EL (cell line): ENCODE measurements around the gene C3orf18.

Experiments
- DNase-seq: peaks from one replicate; pipeline ENCODE4 v3.0.0-alpha.2; 2016

Gene C3orf18

GRCh38 chr3:50577348-50577747 is 9.8 kb upstream of the C3orf18 start:
- no peak for DNase-seq

DNA sequence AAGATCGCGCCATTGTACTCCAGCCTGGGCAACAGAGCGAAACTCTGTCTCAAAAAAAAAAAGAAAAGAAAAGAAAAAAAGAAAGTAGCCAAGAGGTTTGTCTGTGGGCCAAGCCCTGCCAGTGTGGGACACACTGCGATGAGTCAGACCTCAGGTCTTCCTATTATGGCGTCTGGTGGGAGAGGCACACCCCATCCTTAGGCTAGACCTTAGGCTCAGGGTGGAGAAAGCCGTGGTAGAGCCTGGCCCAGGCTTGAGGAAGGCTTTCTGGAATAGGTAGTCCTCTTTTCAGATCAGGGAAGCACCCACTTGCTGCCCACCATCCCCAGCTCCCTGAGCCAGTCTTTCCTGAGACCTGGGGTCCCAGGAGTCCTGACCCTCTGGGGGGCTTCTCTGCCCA is 7.8 kb upstream of the C3orf18 start:
- peak; percentile 25 for DNase-seq

GRCh38 chr3:50574444-50574831 is 6.9 kb upstream of the C3orf18 start:
- DNase-seq: no peak

DNA sequence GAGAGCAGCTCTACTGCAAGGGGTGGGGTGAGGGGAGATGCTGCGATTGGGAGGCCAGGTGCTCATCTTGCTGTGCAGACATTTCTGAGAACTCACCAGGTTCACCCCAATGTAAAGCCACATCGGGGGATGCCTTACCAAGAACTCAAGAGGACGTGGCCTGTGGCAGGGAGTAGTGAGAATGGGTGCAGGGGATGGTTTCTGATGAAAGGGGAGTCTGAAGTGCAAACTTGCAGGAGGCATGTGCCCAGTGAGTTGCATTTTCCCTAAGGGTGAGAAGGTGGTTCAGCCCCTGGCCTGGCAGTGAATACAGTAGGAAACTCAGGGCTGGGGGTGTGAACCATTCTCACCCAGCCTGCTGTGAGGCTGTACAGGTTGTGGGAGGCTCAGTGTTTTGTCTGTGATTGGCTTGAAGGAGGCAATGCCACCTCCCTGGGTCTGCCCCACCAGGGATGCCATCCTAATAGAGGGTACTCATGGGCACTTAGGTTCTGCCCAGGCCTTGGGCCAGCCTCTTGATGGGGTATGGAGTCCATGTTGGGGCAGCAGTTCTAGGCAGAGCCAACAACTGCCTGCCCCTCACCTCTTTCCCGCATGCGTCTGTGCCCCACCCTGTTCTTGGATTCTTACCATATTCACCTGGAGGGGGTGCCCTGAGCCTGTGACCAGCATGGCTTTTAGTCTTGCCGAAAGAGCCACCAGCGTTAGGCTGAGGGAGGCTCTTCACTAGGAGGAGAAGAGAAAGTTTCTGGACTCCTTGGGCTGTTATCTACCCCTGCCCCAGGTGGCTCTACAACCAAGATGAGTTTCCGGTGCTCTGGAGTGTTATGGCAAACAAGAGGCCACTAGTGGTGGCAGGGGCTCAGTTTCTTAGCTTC is 6.3 kb upstream of the C3orf18 start:
- no peak for DNase-seq

- DNase-seq: no peak
Observed at GRCh38 chr3:50572801-50573371, 5.3 kb upstream of the C3orf18 start.

DNA sequence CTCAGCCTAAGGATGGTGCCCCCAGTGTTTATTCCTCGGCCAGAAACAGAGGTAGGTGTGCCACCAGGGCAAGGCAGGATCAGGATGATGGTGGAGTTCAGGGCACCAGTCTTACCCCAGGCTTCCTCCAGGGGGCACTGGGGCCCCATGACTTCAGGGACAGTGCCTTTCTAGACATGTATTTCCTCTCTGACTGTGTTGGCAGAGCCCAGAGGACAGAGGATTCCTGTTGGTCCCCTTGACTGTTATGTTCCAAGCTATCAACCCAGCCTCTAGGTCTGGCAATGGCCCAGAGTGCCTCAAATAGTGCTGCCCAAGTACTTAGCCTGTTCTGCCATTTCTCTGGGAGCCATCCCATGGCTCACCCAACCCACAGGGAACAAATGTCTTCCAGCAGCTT is 4.6 kb upstream of the C3orf18 start:
- DNase-seq: peak; percentile 63

GRCh38 chr3:50571486-50571885 is 3.9 kb upstream of the C3orf18 start:
- no peak for DNase-seq

GRCh38 chr3:50570508-50571279 is 3.1 kb upstream of the C3orf18 start:
- no peak for DNase-seq

DNA sequence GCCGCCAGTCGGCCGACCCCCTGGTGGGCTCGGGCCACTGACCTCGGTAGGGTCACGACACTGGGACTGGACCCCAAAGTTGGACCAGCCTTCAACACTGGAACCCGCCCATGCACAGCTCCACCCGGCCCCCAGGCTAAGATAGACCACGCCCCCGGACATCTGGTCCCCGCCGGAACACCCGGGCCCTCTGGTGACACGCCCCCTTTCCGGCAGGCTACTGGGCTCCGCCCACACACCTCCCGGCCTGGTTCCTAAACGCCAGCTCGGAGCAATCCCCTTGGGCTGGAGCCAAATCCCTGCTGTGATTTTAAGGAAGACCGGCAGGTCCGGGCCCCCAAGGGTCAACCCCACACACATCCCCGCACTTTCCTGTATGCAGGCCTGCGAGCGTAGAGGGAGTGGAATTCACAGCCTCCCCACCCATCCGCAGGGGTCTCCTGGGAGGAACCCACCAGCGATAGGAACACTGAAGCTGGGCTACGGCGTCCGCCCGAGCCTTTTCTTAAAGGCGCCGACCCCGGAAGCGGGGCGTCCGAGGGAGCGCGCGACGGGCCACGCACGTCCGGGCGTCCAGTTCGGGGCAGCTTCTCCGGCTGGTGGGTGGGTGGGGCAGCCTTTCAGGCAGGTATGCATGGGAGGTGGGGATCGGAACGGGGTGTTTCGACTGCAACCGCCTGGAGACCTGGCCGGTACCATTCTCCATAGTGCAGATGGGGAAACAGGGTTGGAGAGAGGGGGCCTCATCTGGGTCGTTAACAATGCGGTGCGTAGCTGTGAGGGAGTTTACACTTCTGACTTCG is 1.6 kb upstream of the C3orf18 start, which contains the start of gene HEMK1:
Gene HEMK1 (plus strand): TSS at position 576 of the 803 bp plus-strand sequence. CDS start 1,583 bp downstream, outside the sequence.
- peak; percentile 95 for DNase-seq

GRCh38 chr3:50567011-50567385 is 549 bp downstream of the C3orf18 start:
- DNase-seq: no peak

- DNase-seq: no peak
Observed at GRCh38 chr3:50564321-50564720, 3.2 kb downstream of the C3orf18 start.

GRCh38 chr3:50563867-50564266 is 3.7 kb downstream of the C3orf18 start:
- no peak for DNase-seq

- peak; percentile 95 for DNase-seq
Observed at GRCh38 chr3:50562861-50563260, 4.7 kb downstream of the C3orf18 start.

DNA sequence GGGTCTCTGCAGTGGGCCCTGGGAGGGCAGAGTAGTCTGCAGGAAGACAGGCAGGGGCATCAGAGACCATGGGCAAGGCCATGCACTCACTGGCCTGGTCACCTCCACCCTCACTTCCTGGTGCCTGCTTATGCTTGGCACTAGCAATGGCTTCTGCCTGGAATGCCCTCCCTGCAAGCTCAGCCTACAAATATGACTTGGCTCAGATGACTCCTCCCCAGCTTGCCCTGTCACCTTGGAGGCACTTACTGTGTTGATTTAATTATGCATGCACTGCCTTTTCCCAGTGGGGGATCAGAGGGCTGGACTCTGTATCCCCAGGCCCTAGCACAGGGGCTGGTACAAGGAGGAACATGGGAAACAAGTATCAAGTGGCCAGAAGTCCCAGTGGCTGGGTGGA is 7.8 kb downstream of the C3orf18 start:
- DNase-seq: peak; percentile 45

DNA sequence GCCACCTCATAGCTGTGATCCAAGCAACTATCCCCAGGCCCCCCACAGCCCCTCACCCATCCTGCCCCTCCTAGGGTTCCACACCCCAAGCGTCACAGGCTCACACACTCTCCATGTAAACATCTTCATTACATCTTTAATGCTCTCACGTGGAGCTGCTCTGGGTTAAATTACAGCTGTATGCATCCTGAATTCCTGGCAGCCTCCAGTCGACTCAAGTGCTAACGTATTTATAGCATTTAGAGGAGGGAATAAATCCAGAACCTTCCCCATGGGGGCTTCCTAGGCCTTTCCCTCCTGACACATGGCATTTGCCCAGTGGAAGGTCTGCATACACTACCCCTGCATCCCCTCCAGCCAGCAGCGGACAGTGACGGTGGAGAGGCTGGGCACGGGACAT is 9.6 kb downstream of the C3orf18 start:
- no peak for DNase-seq

GRCh38 chr3:50557106-50557505 is 10.4 kb downstream of the C3orf18 start:
- DNase-seq: no peak

- DNase-seq: no peak
Observed at GRCh38 chr3:50554553-50554952, 13.0 kb downstream of the C3orf18 start.

GRCh38 chr3:50552598-50552997 is 14.9 kb downstream of the C3orf18 start:
- no peak for DNase-seq

DNA sequence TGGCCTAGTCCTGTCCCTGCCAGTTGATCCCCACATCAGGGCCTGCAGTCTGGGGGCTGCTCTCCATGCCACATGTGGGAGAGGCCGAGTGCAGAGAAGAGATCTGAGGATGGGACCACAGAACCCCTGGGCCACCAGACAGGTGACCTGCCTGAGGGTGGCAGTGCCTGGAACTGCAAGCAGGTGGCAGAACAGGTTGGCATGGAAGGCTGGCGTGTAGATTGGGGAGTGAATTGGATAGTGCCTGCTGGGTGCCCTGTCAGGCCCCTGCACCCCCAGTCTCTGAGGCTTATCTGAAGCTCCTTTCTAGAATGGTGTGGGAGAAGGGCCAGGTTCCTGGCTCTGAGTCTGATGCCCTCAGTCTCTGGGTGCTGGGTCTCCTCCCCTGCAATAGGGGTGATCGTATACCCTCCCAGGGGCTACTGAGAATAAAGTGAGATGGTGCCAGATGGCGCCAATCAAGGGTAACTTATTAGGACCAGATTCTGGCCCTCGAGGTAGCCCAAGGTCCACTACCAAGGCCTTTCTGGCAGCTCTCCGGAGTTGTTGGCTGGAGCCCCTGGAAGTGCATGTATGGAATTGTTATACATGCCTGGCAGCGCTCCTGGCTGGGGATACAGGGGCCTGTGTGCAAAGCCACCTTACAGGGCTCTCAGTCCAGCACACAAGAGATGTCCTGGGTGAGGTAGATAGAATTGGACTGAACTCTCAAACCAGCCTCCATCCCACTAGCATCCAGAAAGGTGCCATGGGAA is 15.7 kb downstream of the C3orf18 start:
- no peak for DNase-seq

- no peak for DNase-seq
Observed at GRCh38 chr3:50551054-50551659, 16.4 kb downstream of the C3orf18 start.

GRCh38 chr3:50550079-50550736 is 17.3 kb downstream of the C3orf18 start:
- peak; percentile 46 for DNase-seq
